Measurements from ENCODE around the gene CIAO2A. TPM values are rescaled to one million over a fixed set of nuclear protein-coding genes. Genes with fewer than 3 reads are reported as not detected.

CIAO2A gene
- total RNA-seq, 2 experiments from 2014 or later = 78.7 to 84.7 TPM

- no peak overlapping the region for H3K27ac ChIP-seq (ENCODE audit: low read depth, low read length, poor library complexity, severe bottlenecking)
- no peak overlapping the region for H2AFZ ChIP-seq (ENCODE audit: low read length)
- no peaks in the 10 kb centered on the region for H3K9me3 ChIP-seq (ENCODE audit: low read length)
- no peak overlapping the region for H3K4me2 ChIP-seq (ENCODE audit: low read length)
- H3K4me3 ChIP-seq (ENCODE audit: low read depth, low read length, poor library complexity, severe bottlenecking) = no peak overlapping the region
- BruUV-seq (replicated peaks) = no TSS peak
- peaks cover 12% of the 10 kb centered on the region for H3K4me1 ChIP-seq (ENCODE audit: insufficient read depth, low read length, poor library complexity, severe bottlenecking)
- TF ChIP-seq CTCF (conservative IDR thresholded peaks at IDR 0.05; ENCODE audit: low read length) (no peak), EZH2phosphoT487 (IDR thresholded peaks at IDR 0.05; ENCODE audit: borderline replicate concordance, low read depth, low read length) (no peak)
- H4K20me1 ChIP-seq (ENCODE audit: insufficient read depth, low read length) = 0 out of 2 replicates have a peak, but pooled peaks cover 10% of the 10 kb centered on the region
- ChIA-PET POLR2A (interaction anchor here (0.6 to 0.7 kb wide), 2 partner anchors 360 to 404 kb away, joined by 3 read pairs; no protein-coding TSS in a partner anchor), CTCF (ENCODE audit: unreplicated experiment) (no interaction called here)
- no peak for DNase-seq (ENCODE audit: low spot score)
- peaks cover 83% of the 10 kb centered on the region for H3K79me2 ChIP-seq (ENCODE audit: insufficient read depth, low read depth, low read length)
- H3K36me3 ChIP-seq (ENCODE audit: insufficient read depth, low read length) = peaks cover 33% of the 10 kb centered on the region
- intact Hi-C loops (cut with micrococcal nuclease; ENCODE audit: unreplicated experiment) = no loop called here
- H3K9me2 ChIP-seq (ENCODE audit: insufficient read depth, low read length) = 0 out of 2 replicates have a peak, but pooled peaks cover 3% of the 10 kb centered on the region
These were observed 11.6 kb upstream of the CIAO2A start for GRCh38 chr15:64105113-64105704.

- Histone ChIP-seq H3K9me2 (ENCODE audit: insufficient read depth, low read length) (0 out of 2 replicates have a peak, but pooled peaks cover 3% of the 10 kb centered on the region), H3K4me3 (ENCODE audit: low read depth, low read length, poor library complexity, severe bottlenecking) (no peak overlapping the region), H3K4me1 (ENCODE audit: insufficient read depth, low read length, poor library complexity, severe bottlenecking) (peaks cover 17% of the 10 kb centered on the region), H3K36me3 (ENCODE audit: insufficient read depth, low read length) (peaks cover 41% of the 10 kb centered on the region), H3K9me3 (ENCODE audit: low read length) (no peaks in the 10 kb centered on the region), H3K79me2 (ENCODE audit: insufficient read depth, low read depth, low read length) (peaks cover 94% of the 10 kb centered on the region), H4K20me1 (ENCODE audit: insufficient read depth, low read length) (peaks cover 18% of the 10 kb centered on the region; the same call in 1 of the 2 replicates), H3K4me2 (ENCODE audit: low read length) (no peak overlapping the region), H3K27ac (ENCODE audit: low read depth, low read length, poor library complexity, severe bottlenecking) (no peak overlapping the region), H2AFZ (ENCODE audit: low read length) (no peak overlapping the region)
- no TSS peak for BruUV-seq (replicated peaks)
- ChIA-PET CTCF (ENCODE audit: unreplicated experiment) (no interaction called here), POLR2A (interaction anchor here (0.6 to 1.4 kb wide), 4 partner anchors 10 to 113 kb away, joined by 3 to 5 read pairs (median 4); partner anchors contain the start of gene PPIB)
- intact Hi-C loops (cut with micrococcal nuclease; ENCODE audit: unreplicated experiment) = no loop called here
- DNase-seq (ENCODE audit: low spot score) = no peak
- TF ChIP-seq CTCF (conservative IDR thresholded peaks at IDR 0.05; ENCODE audit: low read length) (no peak), EZH2phosphoT487 (IDR thresholded peaks at IDR 0.05; ENCODE audit: borderline replicate concordance, low read depth, low read length) (no peak)
These were observed 8.9 kb upstream of the CIAO2A start for GRCh38 chr15:64102497-64102896.

GRCh38 chr15:64100958-64101357 is 7.3 kb upstream of the CIAO2A start:
- ChIA-PET CTCF (ENCODE audit: unreplicated experiment) (no interaction called here), POLR2A (interaction anchor here (1.3 to 1.4 kb wide), 2 partner anchors 8 to 52 kb away, joined by 3 to 5 read pairs; no protein-coding TSS in a partner anchor)
- peaks cover 97% of the 10 kb centered on the region for H3K79me2 ChIP-seq (ENCODE audit: insufficient read depth, low read depth, low read length)
- 0 out of 2 replicates have a peak, but pooled peaks cover 3% of the 10 kb centered on the region for H3K9me2 ChIP-seq (ENCODE audit: insufficient read depth, low read length)
- H3K4me1 ChIP-seq (ENCODE audit: insufficient read depth, low read length, poor library complexity, severe bottlenecking) = peaks cover 24% of the 10 kb centered on the region
- H3K4me3 ChIP-seq (ENCODE audit: low read depth, low read length, poor library complexity, severe bottlenecking) = no peak overlapping the region
- BruUV-seq (replicated peaks) = no TSS peak
- H3K36me3 ChIP-seq (ENCODE audit: insufficient read depth, low read length) = peaks cover 35% of the 10 kb centered on the region
- no peak overlapping the region for H2AFZ ChIP-seq (ENCODE audit: low read length)
- H3K27ac ChIP-seq (ENCODE audit: low read depth, low read length, poor library complexity, severe bottlenecking) = no peak overlapping the region
- no peak overlapping the region for H3K4me2 ChIP-seq (ENCODE audit: low read length)
- no peak for DNase-seq (ENCODE audit: low spot score)
- H4K20me1 ChIP-seq (ENCODE audit: insufficient read depth, low read length) = peaks cover 25% of the 10 kb centered on the region
- intact Hi-C loops (cut with micrococcal nuclease; ENCODE audit: unreplicated experiment) = no loop called here
- no peaks in the 10 kb centered on the region for H3K9me3 ChIP-seq (ENCODE audit: low read length)
- TF ChIP-seq CTCF (conservative IDR thresholded peaks at IDR 0.05; ENCODE audit: low read length) = no peak
- TF ChIP-seq EZH2phosphoT487 (IDR thresholded peaks at IDR 0.05; ENCODE audit: borderline replicate concordance, low read depth, low read length) = no peak
